GM12801 (cell line): ENCODE results near the gene B3GALT4.

ENCODE experiments used
- TF ChIP-seq, protein P1 (sequence below): IDR thresholded peaks from one replicate; pipeline ENCODE4 v1.5.1; 2011; ENCODE audit warnings: control low read depth; ENCODE audit not compliant: insufficient read length; ENCODE audit errors: extremely low read depth

B3GALT4 gene

DNA sequence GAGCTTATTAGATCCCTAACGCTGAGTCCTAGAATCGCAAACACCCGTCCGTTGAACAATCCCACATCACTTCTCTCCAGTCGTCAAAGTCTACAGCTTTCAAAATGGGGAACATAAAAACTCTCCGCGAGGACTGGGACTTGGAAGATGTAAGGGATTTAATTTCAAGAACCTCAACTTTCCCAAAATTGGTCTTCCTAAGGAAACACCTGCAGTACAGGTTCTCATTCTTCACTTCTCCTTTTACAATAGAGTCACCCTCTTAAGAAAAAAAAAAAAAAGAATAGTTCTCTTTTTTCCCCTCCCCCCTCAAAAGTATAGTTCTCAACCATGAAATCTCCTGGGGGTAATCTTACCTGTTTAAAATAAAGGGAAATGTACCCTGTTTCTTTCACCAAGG lies 47.2 kb downstream of the B3GALT4 start:
- TF ChIP-seq, protein P1, sequence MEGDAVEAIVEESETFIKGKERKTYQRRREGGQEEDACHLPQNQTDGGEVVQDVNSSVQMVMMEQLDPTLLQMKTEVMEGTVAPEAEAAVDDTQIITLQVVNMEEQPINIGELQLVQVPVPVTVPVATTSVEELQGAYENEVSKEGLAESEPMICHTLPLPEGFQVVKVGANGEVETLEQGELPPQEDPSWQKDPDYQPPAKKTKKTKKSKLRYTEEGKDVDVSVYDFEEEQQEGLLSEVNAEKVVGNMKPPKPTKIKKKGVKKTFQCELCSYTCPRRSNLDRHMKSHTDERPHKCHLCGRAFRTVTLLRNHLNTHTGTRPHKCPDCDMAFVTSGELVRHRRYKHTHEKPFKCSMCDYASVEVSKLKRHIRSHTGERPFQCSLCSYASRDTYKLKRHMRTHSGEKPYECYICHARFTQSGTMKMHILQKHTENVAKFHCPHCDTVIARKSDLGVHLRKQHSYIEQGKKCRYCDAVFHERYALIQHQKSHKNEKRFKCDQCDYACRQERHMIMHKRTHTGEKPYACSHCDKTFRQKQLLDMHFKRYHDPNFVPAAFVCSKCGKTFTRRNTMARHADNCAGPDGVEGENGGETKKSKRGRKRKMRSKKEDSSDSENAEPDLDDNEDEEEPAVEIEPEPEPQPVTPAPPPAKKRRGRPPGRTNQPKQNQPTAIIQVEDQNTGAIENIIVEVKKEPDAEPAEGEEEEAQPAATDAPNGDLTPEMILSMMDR, result no peak
